Measurements from ENCODE around the gene SYS1.

Gene SYS1

GRCh38 chr20:45362804-45363610 is at the start of gene SYS1:
Gene SYS1 (plus strand): TSS chr20:45363156. CDS start chr20:45363532, 376 bp downstream.
- peak; percentile 82 to 100 (median 96) for DNase-seq

GRCh38 chr20:45313943-45314342 is 49.0 kb upstream of the SYS1 start:
- no peak for DNase-seq

- no peak for DNase-seq
Measured at GRCh38 chr20:45315672-45316071, 47.3 kb upstream of the SYS1 start.

GRCh38 chr20:45316150-45317080 is 46.5 kb upstream of the SYS1 start:
- DNase-seq = no peak

GRCh38 chr20:45317826-45318225 is 45.1 kb upstream of the SYS1 start:
- DNase-seq = no peak

- no peak for DNase-seq
Measured at GRCh38 chr20:45318386-45318939, 44.5 kb upstream of the SYS1 start.

- no peak for DNase-seq
Measured at GRCh38 chr20:45318948-45319347, 44.0 kb upstream of the SYS1 start.

GRCh38 chr20:45320948-45321595 is 41.9 kb upstream of the SYS1 start:
- DNase-seq = no peak

GRCh38 chr20:45322952-45323383 is 40.0 kb upstream of the SYS1 start:
- peak in 44 of 56 donors; percentile 9 to 82 (median 38) for DNase-seq

- DNase-seq = no peak
Measured at GRCh38 chr20:45323731-45324130, 39.2 kb upstream of the SYS1 start.

- no peak for DNase-seq
Measured at GRCh38 chr20:45325371-45325770, 37.6 kb upstream of the SYS1 start.

GRCh38 chr20:45328451-45328850 is 34.5 kb upstream of the SYS1 start:
- DNase-seq = no peak

- no peak for DNase-seq
Measured at GRCh38 chr20:45329497-45330319, 33.2 kb upstream of the SYS1 start.

- DNase-seq = no peak
Measured at GRCh38 chr20:45330476-45330875, 32.5 kb upstream of the SYS1 start.

- peak in 16 of 56 donors; percentile 10 to 69 (median 30) for DNase-seq
Measured at GRCh38 chr20:45336530-45337366, 26.2 kb upstream of the SYS1 start.

- peak in 3 of 56 donors; percentile 29 to 69 (median 44) for DNase-seq
Measured at GRCh38 chr20:45337367-45338120, 25.4 kb upstream of the SYS1 start.

- DNase-seq = no peak
Measured at GRCh38 chr20:45338121-45339030, 24.6 kb upstream of the SYS1 start.

GRCh38 chr20:45339084-45339483 is 23.9 kb upstream of the SYS1 start:
- DNase-seq = no peak

Measured in amygdala (tissue), 56 donors.